NCI-H345 (cell line): ENCODE results near the gene TEX38.
"Not testable (repeated sequence)": the region's sequence is repeated elsewhere in the genome, so short reads cannot be mapped to it uniquely, and the experiment has no call there.

Experiments
- DNase-seq: peaks from one replicate; lab custom pipeline; 2025; lab: John Stamatoyannopoulos, UW

TEX38 gene

GRCh38 chr1:46655848-46656247 is 15.8 kb upstream of the TEX38 start:
- no peak for DNase-seq

DNA sequence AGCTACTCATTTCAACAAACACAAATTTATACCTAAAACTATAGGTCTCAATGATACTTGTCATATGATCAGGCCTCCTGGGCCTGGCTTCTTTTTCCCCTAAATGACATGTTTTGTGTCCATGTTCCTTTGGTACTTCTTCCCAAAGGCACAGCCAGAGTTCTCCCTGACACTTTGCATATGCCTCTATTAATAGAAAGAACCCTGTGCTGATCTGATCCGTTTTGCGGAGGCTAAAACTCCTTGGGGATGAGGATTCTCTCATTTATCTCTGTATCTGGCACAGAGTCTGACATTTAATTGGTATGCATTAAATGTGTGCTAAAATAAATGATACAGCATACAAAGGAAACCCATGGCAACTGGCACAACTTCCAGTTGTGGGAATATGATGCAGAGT is 15.0 kb upstream of the TEX38 start:
- DNase-seq = no peak

DNA sequence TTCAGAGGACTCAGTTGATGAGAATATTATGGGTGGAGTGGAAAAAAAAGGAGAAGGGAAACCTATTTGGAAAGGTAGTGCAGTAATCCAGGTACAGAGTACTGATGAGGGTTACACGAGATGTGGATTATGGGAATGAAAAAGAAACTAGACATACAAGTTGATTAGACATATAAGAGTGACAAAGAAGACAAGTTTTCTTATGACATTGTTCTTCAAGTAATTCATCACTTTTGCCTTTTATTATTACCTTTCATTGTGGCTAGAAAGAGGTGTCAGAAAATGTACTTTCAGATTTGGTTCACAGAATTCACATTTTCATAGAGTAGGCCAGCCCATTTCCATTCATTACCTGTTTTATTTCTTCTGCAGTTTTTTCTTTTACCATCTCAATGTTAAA is 13.9 kb upstream of the TEX38 start:
- DNase-seq = no peak

DNA sequence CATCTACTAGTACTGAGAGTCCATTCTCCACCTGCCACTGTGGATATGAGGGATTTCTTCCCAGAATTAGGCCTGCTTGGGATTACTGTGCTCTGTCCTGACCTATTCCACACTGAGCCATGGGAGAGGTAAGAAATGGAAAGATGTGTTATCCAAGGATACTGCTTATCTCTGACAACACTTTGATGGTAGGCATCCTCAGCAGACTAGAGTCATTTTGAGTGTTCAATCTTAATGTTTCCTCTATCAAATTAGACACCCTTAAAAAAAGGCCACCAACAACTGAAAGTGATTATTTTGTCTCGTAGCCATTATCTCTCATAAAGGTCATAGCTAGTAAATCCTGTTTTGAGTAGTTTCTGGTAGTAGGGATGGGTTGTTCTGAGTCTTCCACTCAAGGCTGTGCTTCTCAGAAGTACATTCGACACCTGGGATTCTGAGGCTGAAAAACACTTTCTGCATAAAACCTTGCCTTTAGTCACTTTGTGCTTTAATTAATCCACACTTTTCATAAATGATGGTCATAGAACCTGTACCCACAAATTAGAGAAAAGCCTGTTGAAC is 12.3 kb upstream of the TEX38 start:
- DNase-seq = no peak

DNA sequence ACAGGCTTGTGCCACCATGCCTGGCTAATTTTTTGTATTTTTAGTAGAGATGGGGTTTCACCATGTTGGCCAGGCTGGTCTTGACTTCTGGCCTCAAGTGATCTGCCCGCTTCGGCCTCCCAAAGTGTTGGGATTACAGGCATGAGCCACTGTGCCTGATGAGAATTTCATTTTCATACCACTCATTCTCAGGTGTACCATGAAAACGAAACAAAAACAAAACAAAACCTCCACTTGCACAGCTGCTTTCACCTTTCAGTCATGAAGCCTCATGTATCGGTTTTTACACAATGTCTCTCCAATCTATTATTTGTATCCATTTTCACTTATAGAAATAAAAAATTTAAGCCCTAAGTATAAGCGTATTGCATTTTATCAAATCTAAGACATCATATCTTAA is 11.5 kb upstream of the TEX38 start:
- DNase-seq = not testable (repeated sequence)

DNA sequence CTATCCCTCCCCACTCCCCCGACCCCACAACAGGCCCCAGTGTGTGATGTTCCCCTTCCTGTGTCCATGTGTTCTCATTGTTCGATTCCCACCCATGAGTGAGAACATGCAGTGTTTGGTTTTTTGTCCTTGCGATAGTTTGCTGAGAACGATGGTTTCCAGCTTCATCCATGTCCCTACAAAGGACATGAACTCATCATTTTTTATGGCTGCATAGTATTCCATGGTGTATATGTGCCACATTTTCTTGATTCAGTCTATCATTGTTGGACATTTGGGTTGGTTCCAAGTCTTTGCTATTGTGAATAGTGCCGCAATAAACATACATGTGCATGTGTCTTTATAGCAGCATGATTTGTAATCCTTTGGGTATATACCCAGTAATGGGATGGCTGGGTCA is 8.7 kb upstream of the TEX38 start:
- not testable (repeated sequence) for DNase-seq

- DNase-seq = no peak
These were observed 5.7 kb upstream of the TEX38 start for GRCh38 chr1:46665983-46666382.

DNA sequence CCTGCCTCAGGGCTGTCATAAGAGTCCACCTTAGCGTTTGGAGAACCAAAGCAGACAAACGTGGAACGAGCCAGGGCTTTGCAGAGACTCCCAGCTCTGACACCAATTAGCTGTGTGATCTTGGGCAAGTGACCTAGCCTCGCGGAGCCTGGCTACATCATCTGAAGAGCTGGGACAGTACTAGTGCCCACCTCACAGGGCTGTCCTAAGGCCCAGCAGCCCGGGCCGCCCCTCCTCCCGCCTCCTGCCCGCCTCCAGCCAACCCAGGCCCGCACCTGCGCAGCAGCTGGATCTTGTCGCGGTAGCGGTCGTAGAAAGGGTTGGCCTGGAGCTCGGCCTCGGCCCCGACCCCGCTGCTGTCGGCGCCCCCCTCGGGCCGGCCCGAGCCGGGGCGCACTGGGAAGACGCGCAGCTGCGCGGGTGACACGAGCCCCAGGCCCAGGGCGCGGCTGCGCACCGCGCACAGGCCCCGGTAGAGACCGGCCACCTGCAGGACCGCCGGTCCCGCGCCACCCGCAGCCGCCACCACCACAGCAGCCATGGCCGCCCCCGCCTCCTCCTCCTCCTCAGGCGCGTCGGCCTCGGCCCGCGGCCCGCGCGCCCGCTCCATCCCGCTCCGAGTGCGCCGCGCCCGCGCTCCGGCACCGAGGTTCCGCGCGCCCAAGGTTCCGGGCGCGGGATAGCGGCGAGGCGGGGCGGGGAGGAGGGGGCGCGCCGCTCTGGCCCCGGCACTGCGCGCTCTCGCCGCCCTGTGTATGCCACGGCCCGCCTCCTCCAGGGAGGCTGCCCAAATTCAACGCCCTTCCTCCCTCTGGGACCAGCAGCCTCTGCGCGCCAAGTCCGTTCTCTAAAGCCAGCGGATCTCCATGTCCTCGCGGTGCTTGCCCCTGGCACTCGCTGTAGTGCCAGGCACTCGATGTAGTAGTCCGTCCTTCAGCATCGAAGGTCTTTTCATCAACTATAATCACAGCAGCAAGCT is 3.6 kb upstream of the TEX38 start, which contains the start of gene ATPAF1:
TSS of gene ATPAF1 (minus strand) at position 583 of the 979 bp plus-strand sequence. CDS start at position 541, 42 bp downstream.
- peak; percentile 74 for DNase-seq

- no peak for DNase-seq
These were observed 1.5 kb upstream of the TEX38 start for GRCh38 chr1:46670134-46670533.

GRCh38 chr1:46672696-46673095 is 1.0 kb downstream of the TEX38 start:
- no peak for DNase-seq

DNA sequence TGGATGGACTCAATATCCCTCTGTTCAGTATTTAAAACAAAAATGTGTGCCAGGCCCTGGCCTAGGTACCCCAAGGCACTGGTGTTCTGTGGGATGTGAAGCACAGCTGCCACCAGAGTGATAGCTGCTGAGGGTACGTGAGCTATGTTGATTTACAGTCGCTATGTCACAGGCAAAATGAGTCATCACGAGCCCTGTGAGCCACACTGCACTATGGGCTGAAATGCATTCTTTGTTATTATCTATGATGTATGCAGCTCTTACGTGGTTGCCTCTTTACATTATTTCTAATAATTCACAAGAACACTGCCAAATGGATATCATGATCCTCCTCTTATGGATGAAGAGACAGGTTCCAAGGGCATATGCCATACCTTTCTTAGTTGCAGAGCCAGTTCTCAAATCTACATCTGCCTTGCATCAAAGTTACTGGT is 2.1 kb downstream of the TEX38 start:
- no peak for DNase-seq

GRCh38 chr1:46675549-46676314 is 4.1 kb downstream of the TEX38 start:
- no peak for DNase-seq

DNA sequence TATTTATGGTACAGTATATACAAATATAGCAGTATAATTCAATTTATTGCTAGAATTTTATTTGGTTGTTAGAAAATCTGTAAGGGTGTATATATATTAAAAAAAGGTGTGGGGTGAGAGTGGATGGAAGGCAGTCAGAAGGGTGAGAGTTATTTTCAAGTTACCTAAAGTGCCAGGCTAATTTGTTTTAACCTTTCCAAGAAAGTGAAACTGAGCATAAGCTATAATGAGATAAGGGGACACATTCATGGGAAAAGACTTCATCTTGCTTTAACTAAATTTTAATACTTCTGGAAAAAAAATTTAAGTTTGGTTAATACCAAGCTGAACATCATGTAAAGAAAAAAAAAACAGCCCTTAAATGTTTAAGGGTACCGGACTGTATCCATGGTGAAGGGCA is 4.9 kb downstream of the TEX38 start:
- DNase-seq = no peak

GRCh38 chr1:46677339-46677738 is 5.7 kb downstream of the TEX38 start:
- no peak for DNase-seq

DNA sequence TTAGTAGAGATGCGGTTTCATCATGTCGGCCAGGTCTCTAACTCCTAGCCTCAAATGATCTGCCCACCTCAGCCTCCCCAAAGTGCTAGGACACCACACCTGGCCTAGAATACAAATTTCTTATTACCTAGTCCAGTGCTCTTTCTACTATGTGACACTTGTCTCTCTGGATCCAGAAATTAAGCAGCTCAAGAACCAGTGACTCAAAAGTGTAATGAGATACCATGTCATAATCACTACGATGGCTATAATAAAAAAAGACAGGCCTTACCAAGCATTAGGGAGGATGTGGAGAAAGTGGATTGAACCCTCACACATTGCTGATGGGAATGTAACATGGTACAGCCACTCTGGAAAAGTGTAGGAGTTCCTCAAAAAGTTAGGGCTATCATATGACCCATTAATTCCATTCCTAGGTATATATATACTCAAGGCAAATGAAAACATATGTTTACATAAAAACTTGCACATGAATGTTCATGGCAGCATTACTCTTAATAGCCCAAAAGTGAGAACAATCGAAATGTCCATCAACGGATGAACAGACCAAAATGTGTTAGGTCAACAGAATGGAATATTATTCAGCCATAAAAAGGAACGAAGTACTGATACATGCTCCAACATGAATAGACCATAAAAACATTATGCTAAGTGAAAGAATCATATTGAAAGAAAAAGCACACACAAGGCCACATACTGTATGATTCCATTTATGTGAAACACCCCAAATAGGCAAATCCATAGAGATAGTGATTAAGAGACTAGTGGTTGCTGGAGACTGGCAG is 8.3 kb downstream of the TEX38 start:
- DNase-seq = no peak

- no peak for DNase-seq
These were observed 9.8 kb downstream of the TEX38 start for GRCh38 chr1:46681333-46682034.

DNA sequence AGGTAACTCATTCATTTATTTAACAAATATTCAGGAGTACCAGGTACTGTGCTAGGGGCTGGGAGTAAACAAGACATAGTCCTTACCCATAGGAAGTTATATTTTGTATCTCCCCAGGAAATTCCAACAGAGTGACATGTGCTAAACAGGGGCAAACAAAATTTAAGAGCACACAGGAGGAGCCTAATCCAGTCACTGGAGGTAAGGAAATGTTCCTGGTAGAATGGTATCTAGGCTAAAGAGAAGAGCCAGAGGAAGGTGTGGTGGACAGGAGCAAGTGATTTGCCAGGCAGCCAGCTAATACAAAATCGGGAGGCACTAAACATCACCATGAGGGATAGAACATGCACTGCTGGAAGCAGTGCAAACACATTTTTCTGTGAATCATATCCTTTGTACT is 10.4 kb downstream of the TEX38 start:
- DNase-seq = no peak

DNA sequence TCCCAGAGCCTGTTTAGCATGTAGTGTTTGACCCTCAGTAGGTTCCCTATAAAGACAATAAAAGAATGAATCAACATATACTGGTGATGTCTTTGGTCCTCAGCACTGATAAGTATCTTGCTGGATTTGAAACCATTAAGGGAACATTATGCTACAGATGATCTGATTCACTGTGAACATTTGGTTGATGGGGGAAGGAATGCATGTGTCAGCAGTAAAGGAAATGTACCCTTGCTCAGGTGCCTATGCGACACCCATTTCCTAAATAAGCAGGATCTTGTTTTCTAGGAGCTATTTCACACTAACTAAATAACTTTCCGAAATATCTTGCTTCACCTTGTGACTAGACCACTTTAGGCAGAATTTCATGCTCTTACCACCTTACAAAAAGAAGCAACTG is 13.0 kb downstream of the TEX38 start:
- no peak for DNase-seq

- no peak for DNase-seq
These were observed 14.6 kb downstream of the TEX38 start for GRCh38 chr1:46686255-46686654.

GRCh38 chr1:46687093-46687659 is 15.5 kb downstream of the TEX38 start:
- DNase-seq = peak; percentile 14
